ELR (cell line): ENCODE results near the gene TNFSF18.
"Not testable (repeated sequence)": the region's sequence is repeated elsewhere in the genome, so short reads cannot be mapped to it uniquely, and the experiment has no call there.

ENCODE experiments used
- DNase-seq: peaks from one replicate; pipeline ENCODE4 v3.0.0-alpha.2; 2015; ENCODE audit warnings: low read depth

The TNFSF18 gene, protein sequence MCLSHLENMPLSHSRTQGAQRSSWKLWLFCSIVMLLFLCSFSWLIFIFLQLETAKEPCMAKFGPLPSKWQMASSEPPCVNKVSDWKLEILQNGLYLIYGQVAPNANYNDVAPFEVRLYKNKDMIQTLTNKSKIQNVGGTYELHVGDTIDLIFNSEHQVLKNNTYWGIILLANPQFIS

GRCh38 chr1:173050865-173051264 lies at the start of gene TNFSF18:
TSS of gene TNFSF18 (minus strand) at chr1:173050941. CDS start at chr1:173050896, 45 bp downstream.
- peak; percentile 9 for DNase-seq

GRCh38 chr1:173099166-173099565 lies 48.4 kb upstream of the TNFSF18 start:
- no peak for DNase-seq

GRCh38 chr1:173098117-173098516 lies 47.4 kb upstream of the TNFSF18 start:
- no peak for DNase-seq

DNA sequence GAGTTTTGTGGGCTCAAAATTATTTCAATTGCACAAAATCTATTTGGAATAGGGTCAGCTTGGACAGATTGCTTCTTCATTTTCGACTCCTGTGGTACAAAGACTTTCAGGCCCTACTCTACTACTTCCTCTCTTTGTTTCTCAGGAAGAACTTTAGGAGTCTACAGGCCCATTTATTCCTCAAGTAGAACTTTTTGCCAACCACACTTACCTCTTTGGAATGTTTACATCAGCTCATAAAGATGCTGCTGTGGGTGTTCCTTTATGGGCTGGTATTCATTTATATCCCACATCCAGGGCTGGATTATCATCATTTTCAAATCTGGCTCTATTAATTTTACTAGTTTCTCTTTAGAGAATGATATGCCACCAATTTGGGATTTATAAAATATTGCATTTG lies 46.3 kb upstream of the TNFSF18 start:
- DNase-seq, result peak; percentile 54

- DNase-seq, result peak; percentile 91
Observed at GRCh38 chr1:173095632-173096031, 44.9 kb upstream of the TNFSF18 start.

DNA sequence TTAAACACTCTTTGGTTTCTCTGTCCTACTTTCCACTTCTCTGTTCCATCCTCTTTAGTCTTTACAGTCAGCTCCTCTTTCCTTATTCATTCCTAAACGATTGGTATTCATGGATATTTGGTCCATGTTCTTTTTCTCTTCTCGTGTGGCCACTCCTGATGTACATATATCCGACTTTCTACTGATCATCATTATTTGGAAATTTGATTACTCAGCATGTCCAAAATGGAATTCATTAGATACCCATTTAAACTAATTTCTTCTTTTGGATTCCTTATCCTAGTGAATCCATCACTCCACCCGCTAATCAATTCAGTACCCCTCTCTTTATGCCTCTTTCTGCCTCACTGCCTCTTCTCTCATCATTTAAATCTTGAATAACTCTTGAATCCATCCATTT lies 43.8 kb upstream of the TNFSF18 start:
- DNase-seq, result no peak

- DNase-seq, result peak; percentile 7
Observed at GRCh38 chr1:173093691-173094445, 43.1 kb upstream of the TNFSF18 start.

- no peak for DNase-seq
Observed at GRCh38 chr1:173084292-173084691, 33.6 kb upstream of the TNFSF18 start.

GRCh38 chr1:173082913-173083312 lies 32.2 kb upstream of the TNFSF18 start:
- DNase-seq, result no peak

DNA sequence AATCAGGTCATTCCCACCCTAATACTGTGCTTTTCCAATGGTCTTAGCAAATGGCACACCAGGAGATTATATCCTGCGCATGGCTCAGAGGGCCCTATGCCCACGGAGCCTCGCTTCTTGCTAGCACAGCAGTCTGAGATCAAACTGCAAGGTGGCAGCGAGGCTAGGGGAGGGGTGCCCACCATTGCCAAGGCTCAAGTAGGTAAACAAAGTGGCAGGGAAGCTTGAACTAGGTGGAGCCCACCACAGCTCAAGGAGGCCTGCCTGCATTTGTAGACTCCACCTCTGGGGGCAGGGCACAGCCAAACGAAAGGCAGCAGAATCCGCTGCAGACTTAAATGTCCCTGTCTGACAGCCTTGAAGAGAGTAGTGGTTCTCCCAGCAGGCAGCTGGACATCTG lies 23.5 kb upstream of the TNFSF18 start:
- not testable (repeated sequence) for DNase-seq

GRCh38 chr1:173064011-173064410 lies 13.3 kb upstream of the TNFSF18 start:
- DNase-seq, result peak; percentile 23

- DNase-seq, result peak; percentile 7
Observed at GRCh38 chr1:173063171-173063570, 12.4 kb upstream of the TNFSF18 start.

DNA sequence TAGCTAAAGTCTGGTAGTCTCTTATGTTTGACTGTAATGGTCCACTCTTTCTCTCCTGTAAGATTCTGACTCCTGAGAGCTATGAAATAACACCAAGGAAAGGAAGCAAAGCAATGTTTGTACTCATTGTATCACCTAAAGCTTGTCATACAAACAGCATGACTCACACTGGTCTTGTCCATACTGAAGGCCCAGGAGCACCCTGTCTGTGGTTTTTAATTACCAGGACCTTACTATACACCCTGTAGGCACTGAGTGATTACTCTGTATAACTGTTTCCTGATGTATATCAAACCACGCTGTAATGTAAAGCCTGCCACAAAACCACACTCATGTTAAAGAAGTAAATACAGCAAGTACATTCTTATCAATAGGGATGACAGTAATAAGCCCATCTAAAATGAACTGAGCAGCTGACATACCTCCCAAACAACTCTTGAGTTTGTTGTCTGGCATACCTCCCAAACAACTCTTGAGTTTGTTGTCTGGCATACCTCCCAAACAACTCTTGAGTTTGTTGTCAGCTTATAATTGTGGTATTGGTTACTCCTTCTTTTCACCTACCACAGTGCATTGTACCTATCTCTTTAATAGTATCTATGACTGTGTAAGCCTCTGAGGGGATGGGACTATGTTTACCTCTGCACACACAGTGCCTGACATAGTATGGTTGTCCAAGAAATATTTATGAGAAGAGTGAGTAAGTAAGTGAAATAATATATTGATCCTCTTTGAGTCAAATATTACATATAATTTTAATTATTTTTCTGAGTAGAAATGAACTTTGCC lies 11.6 kb upstream of the TNFSF18 start:
- DNase-seq, result peak; percentile 97

GRCh38 chr1:173058556-173058955 lies 7.8 kb upstream of the TNFSF18 start:
- DNase-seq, result no peak

- no peak for DNase-seq
Observed at GRCh38 chr1:173057984-173058383, 7.2 kb upstream of the TNFSF18 start.

GRCh38 chr1:173056365-173056764 lies 5.6 kb upstream of the TNFSF18 start:
- DNase-seq, result peak; percentile 8

GRCh38 chr1:173052681-173053196 lies 2.0 kb upstream of the TNFSF18 start:
- DNase-seq, result peak; percentile 37

- no peak for DNase-seq
Observed at GRCh38 chr1:173049322-173049633, 1.5 kb downstream of the TNFSF18 start.

DNA sequence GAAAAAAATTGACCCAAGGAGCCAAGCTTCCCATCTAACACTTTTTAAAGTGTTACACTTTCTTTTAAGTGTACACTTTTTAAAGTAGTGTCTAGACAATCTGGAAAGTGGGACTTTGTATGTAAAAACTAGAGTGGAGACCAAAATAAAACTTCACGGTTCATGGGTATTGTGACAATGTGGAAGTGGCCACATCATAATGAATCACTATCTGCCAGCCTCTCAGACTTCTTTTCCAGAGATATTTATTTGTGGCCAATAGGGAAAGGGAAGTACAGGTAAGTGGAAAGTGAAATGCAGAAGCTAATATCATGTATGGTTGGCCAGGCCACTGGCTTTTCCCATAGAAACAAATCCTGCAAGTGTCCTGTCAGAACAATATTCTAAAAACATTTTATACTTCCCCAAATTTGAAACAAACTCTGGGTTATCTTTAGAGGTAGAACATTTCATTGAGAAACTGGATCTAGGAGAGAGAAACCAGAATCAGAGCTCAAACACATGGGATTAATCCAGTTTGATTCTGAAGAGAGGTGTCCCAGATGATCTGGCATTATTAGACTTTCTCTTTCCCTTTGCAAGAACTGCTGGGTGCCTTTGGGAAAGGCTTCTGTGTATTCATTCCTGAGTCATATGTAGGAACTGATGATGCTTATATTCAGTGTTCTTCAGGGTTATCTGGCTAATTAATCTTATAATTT lies 2.0 kb downstream of the TNFSF18 start:
- DNase-seq, result peak; percentile 75

DNA sequence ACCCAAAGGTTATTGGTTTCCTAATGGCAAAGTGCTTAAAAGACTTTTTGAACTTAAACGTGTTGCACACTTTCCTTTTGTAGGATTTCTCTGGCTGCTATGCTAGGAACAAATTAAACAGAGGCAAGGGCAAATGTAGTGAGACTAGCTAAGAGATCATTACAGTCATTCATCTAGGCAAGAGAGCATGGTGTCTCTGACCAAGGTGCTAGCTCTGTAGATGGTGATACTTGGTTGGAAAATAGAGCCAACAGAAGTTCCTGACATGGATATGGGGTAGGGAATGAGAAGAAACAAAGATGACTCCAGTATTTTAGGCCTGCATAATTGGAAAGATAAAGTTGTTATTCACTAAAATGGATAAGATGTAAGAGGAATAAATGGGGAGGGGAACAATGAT lies 6.1 kb downstream of the TNFSF18 start:
- no peak for DNase-seq

DNA sequence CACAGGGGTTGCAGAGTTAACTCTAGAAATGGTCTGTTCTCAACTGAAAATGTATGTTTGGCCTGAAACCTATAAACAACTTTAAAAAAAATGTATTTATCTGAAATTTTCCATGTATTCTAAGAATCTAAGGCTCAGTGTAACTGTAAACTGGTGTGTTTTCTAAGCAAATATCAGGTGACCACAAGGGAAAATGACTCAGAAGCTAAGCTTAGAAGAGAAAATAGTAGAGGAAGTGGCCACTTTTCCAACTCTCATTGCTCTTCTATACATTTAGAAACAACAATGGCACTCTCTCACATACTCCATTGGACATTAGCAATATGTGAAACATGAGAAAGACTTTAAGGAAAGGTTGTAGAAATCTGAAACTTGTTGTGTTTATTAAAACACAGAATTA lies 7.5 kb downstream of the TNFSF18 start:
- DNase-seq, result peak; percentile 73

DNA sequence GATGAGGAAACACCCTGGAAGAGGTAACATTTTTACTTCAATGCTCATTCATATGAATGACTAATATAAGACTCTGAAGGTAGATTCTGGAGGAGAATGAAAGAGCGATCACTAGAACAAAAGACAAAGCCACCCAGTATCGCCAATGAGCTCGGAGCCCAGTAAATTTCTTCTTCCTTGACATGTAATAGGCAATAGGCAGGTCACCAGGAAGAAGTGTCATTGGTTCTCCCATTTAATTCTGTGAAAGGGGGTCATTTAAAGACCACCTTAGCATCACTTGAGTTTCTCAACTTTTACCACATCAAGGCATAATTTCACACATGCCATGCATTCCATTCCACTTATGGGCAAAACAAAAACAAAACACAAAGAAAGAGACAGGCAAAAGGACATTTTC lies 7.9 kb downstream of the TNFSF18 start:
- peak; percentile 44 for DNase-seq
